Measurements from ENCODE around the gene GABRE. TPM values are rescaled to one million over a fixed set of nuclear protein-coding genes. Genes with fewer than 3 reads are reported as not detected.

Gene GABRE
- total and polyA plus RNA-seq, 2 of the 13 experiments (the other 11 are each of a cell fraction or from before 2014, with no cell fraction given) = 12.2 to 66.2 TPM

DNA sequence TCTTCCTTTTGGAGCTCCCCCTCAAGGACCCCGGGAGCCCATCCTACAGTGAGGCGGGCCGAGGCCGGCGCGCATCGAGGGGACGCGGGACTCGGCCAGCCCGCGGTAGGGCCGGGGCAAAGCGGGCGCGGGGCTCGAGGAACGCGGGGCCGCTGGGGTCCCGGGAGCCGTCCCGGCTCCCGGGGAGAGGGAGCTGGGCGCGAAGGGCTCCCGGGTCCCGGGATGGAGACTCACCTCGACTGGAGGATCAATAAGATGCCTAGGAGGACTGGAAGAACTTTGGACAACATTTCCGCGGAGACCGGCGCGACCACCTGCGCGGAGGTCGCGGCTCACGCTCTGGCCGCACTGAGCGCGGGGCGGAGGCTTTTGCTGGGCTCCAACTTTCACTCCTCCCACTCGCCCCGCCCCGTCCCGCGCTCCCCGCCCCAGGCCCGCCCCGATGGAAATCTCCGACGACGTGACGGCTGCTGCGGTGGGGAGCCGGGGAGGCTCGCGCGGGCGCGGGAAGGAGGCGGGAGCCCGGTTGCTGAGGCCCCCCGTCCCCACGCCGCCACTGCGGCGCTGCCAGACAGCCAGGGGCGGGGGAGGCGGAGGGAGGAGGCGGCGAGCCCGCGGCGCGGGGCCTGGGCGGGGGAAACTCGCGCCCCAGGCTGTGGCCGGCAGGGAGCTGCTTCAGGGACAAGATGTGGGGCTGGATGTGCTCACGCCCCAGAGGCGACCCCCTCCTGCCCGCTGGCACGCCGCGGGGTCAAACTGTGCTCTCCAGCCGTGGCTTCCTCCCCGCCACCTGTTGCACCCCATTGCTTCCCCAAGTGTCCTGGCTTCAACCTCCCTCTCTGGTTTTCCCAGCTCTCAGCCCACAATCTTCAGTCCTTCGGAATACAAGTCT, at the start of gene GABRE (continued):
- TF ChIP-seq, protein P1, sequence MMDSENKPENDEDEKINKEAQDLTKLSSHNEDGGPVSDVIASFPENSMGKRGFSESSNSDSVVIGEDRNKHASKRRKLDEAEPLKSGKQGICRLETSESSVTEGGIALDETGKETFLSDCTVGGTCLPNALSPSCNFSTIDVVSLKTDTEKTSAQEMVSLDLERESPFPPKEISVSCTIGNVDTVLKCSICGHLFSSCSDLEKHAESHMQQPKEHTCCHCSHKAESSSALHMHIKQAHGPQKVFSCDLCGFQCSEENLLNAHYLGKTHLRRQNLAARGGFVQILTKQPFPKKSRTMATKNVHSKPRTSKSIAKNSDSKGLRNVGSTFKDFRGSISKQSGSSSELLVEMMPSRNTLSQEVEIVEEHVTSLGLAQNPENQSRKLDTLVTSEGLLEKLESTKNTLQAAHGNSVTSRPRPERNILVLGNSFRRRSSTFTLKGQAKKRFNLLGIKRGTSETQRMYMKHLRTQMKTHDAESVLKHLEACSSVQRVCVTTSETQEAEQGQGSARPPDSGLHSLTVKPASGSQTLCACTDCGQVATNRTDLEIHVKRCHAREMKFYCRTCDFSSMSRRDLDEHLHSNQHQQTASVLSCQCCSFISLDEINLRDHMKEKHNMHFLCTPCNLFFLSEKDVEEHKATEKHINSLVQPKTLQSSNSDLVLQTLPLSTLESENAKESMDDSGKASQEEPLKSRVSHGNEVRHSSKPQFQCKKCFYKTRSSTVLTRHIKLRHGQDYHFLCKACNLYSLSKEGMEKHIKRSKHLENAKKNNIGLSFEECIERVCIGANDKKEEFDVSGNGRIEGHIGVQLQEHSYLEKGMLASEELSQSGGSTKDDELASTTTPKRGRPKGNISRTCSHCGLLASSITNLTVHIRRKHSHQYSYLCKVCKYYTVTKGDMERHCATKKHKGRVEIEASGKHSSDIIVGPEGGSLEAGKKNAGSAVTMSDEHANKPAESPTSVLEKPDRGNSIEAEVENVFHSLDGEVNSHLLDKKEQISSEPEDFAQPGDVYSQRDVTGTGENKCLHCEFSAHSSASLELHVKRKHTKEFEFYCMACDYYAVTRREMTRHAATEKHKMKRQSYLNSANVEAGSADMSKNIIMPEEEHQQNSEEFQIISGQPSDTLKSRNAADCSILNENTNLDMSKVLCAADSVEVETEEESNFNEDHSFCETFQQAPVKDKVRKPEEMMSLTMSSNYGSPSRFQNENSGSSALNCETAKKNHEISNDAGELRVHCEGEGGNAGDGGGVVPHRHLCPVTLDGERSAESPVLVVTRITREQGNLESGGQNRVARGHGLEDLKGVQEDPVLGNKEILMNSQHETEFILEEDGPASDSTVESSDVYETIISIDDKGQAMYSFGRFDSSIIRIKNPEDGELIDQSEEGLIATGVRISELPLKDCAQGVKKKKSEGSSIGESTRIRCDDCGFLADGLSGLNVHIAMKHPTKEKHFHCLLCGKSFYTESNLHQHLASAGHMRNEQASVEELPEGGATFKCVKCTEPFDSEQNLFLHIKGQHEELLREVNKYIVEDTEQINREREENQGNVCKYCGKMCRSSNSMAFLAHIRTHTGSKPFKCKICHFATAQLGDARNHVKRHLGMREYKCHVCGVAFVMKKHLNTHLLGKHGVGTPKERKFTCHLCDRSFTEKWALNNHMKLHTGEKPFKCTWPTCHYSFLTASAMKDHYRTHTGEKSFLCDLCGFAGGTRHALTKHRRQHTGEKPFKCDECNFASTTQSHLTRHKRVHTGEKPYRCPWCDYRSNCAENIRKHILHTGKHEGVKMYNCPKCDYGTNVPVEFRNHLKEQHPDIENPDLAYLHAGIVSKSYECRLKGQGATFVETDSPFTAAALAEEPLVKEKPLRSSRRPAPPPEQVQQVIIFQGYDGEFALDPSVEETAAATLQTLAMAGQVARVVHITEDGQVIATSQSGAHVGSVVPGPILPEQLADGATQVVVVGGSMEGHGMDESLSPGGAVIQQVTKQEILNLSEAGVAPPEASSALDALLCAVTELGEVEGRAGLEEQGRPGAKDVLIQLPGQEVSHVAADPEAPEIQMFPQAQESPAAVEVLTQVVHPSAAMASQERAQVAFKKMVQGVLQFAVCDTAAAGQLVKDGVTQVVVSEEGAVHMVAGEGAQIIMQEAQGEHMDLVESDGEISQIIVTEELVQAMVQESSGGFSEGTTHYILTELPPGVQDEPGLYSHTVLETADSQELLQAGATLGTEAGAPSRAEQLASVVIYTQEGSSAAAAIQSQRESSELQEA (CRISPR knock-in tag; IDR thresholded peaks at IDR 0.05; ENCODE audit: not compliant biosample characterization) = no peak
- TF ChIP-seq SAP130 (CRISPR knock-in tag; IDR thresholded peaks at IDR 0.05; ENCODE audit: low read depth) = peak; percentile 21; the same call in 1 of the 2 replicates
- TF ChIP-seq, protein P2, sequence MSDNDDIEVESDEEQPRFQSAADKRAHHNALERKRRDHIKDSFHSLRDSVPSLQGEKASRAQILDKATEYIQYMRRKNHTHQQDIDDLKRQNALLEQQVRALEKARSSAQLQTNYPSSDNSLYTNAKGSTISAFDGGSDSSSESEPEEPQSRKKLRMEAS (IDR thresholded peaks at IDR 0.05) = peak; percentile 70

All from HepG2 (cell line).